HEK293 (cell line): ENCODE data around the gene PKMYT1.

ENCODE experiments used
- KLF16 ChIP-seq: fragments of 450-650 bp; formaldehyde crosslinking; IDR thresholded peaks from 2 replicates; pipeline ENCODE4 v1.5.1; 2017; ENCODE audit warnings: missing biosample characterization, missing genetic modification characterization
- KLF9 ChIP-seq: fragments of 450-650 bp; formaldehyde crosslinking; IDR thresholded peaks from 2 replicates; pipeline ENCODE4 v1.5.1; 2016; ENCODE audit warnings: missing biosample characterization, missing genetic modification characterization, low read depth
- TCF7L2 ChIP-seq: IDR thresholded peaks from 2 replicates; pipeline ENCODE4 v1.6.1; 2011; ENCODE audit warnings: low read depth, mild to moderate bottlenecking, inconsistent platforms, low read length, moderate library complexity, borderline replicate concordance
- ZFP3 ChIP-seq: fragments of 450-650 bp; formaldehyde crosslinking; IDR thresholded peaks from 2 replicates; pipeline ENCODE4 v1.5.1; 2016; ENCODE audit warnings: low read depth, missing biosample characterization, missing genetic modification characterization
- ZFP69B ChIP-seq: fragments of 450-650 bp; formaldehyde crosslinking; IDR thresholded peaks from 2 replicates; pipeline ENCODE4 v1.5.1; 2016; ENCODE audit warnings: missing biosample characterization, missing genetic modification characterization
- ZNF121 ChIP-seq: fragments of 450-650 bp; formaldehyde crosslinking; IDR thresholded peaks from 2 replicates; pipeline ENCODE4 v1.5.1; 2016; ENCODE audit warnings: missing biosample characterization, missing genetic modification characterization
- ZNF24 ChIP-seq: fragments of 450-650 bp; formaldehyde crosslinking; IDR thresholded peaks from 2 replicates; pipeline ENCODE4 v1.5.1; 2016; ENCODE audit warnings: missing biosample characterization, missing genetic modification characterization
- ZNF561 ChIP-seq: fragments of 450-650 bp; IDR thresholded peaks from 2 replicates; pipeline ENCODE4 v1.5.1; 2018; ENCODE audit warnings: missing biosample characterization, missing genetic modification characterization, borderline replicate concordance
- ZNF664 ChIP-seq: fragments of 450-650 bp; formaldehyde crosslinking; IDR thresholded peaks from 2 replicates; pipeline ENCODE4 v1.5.1; 2016; ENCODE audit warnings: missing biosample characterization, missing genetic modification characterization
- ZNF792 ChIP-seq: fragments of 450-650 bp; formaldehyde crosslinking; IDR thresholded peaks from 2 replicates; pipeline ENCODE4 v1.5.1; 2016; ENCODE audit warnings: missing biosample characterization, missing genetic modification characterization
- TF ChIP-seq, protein P1 (sequence below): fragments of 450-650 bp; formaldehyde crosslinking; IDR thresholded peaks from 2 replicates; pipeline ENCODE4 v1.5.1; 2016; ENCODE audit warnings: missing biosample characterization, missing genetic modification characterization
- TF ChIP-seq, protein P2 (sequence below): fragments of 450-650 bp; formaldehyde crosslinking; IDR thresholded peaks from 2 replicates; pipeline ENCODE4 v1.5.1; 2017; ENCODE audit warnings: missing biosample characterization, mild to moderate bottlenecking, missing genetic modification characterization, moderate library complexity

DNA sequence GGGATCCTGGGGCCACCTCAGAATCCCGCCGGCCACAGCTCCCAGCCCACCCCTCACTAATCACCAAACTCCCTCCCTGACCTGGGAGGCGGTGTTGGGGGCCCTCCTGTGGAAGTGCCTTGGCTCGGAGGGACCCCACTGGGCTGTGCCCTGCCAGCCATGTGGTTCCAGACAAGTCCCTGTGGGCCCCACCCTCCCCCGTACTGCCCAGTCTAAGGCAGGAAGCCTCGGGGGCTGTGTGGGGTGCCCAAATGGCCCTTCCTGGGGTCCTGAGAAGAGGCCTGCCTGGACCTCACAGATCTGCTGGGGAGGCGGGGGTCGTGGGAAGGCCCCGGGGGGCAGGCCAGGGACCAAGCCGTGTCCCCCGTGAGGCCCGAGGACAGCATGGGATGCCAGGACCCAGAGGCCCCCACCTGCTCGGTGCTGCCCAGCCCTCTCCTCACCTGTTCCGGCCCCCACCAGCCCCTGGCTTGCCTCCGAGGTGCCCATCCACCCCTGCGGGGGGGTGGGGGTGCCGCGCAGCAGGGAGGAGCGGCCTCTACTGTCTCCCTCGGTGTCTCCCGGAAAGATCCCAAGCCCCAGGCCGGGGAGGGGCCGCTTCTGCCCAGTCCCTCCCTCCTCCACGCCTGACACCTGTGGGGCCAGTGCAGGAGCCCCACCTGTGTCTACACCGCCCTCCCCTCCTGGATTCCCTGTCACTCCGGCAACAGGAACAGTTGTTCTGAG is 25.4 kb downstream of the PKMYT1 start:
- peak; percentile 72 for TF ChIP-seq ZFP69B
- no peak for TF ChIP-seq ZFP3 (tag by site-specific recombination)
- no peak for TF ChIP-seq KLF9 (tag by site-specific recombination)
- TF ChIP-seq ZNF121 = no peak
- TF ChIP-seq, protein P1, sequence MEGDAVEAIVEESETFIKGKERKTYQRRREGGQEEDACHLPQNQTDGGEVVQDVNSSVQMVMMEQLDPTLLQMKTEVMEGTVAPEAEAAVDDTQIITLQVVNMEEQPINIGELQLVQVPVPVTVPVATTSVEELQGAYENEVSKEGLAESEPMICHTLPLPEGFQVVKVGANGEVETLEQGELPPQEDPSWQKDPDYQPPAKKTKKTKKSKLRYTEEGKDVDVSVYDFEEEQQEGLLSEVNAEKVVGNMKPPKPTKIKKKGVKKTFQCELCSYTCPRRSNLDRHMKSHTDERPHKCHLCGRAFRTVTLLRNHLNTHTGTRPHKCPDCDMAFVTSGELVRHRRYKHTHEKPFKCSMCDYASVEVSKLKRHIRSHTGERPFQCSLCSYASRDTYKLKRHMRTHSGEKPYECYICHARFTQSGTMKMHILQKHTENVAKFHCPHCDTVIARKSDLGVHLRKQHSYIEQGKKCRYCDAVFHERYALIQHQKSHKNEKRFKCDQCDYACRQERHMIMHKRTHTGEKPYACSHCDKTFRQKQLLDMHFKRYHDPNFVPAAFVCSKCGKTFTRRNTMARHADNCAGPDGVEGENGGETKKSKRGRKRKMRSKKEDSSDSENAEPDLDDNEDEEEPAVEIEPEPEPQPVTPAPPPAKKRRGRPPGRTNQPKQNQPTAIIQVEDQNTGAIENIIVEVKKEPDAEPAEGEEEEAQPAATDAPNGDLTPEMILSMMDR (tag by site-specific recombination) = no peak
- TF ChIP-seq KLF16 (tag by site-specific recombination) = no peak
- TF ChIP-seq ZNF24 (tag by site-specific recombination) = no peak
- TF ChIP-seq, protein P2, sequence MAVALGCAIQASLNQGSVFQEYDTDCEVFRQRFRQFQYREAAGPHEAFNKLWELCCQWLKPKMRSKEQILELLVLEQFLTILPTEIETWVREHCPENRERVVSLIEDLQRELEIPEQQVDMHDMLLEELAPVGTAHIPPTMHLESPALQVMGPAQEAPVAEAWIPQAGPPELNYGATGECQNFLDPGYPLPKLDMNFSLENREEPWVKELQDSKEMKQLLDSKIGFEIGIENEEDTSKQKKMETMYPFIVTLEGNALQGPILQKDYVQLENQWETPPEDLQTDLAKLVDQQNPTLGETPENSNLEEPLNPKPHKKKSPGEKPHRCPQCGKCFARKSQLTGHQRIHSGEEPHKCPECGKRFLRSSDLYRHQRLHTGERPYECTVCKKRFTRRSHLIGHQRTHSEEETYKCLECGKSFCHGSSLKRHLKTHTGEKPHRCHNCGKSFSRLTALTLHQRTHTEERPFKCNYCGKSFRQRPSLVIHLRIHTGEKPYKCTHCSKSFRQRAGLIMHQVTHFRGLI (tag by site-specific recombination) = no peak
- no peak for TF ChIP-seq ZNF792 (tag by site-specific recombination)
- TF ChIP-seq TCF7L2 = no peak
- TF ChIP-seq ZNF664 = no peak
- TF ChIP-seq ZNF561 (tag by site-specific recombination) = no peak
